NCI-H345 (cell line): Measurements from ENCODE around the gene COX4I2.
A peak's percentile ranks its signal among the peaks of the same experiment; 100 is the strongest.
"Not testable (repeated sequence)": the region's sequence is repeated elsewhere in the genome, so short reads cannot be mapped to it uniquely, and the experiment has no call there.

ENCODE experiments used
- DNase-seq: peaks from one replicate; lab custom pipeline; 2025; lab: John Stamatoyannopoulos, UW

Gene COX4I2

GRCh38 chr20:31654534-31654933 lies 16.8 kb downstream of the COX4I2 start:
- no peak for DNase-seq

- peak; percentile 87 for DNase-seq
These were observed 24.1 kb downstream of the COX4I2 start for GRCh38 chr20:31661625-31662371.

- no peak for DNase-seq
These were observed 24.7 kb downstream of the COX4I2 start for GRCh38 chr20:31662372-31662854.

GRCh38 chr20:31663524-31663837 lies 25.8 kb downstream of the COX4I2 start:
- no peak for DNase-seq

GRCh38 chr20:31663838-31664695 lies 26.4 kb downstream of the COX4I2 start:
- peak; percentile 89 for DNase-seq

GRCh38 chr20:31664696-31665354 lies 27.1 kb downstream of the COX4I2 start:
- no peak for DNase-seq

- no peak for DNase-seq
These were observed 28.0 kb downstream of the COX4I2 start for GRCh38 chr20:31665753-31666152.

GRCh38 chr20:31666258-31667042 lies 28.7 kb downstream of the COX4I2 start:
- DNase-seq, result no peak

GRCh38 chr20:31667315-31668285 lies 29.9 kb downstream of the COX4I2 start:
- no peak for DNase-seq

GRCh38 chr20:31668944-31669343 lies 31.2 kb downstream of the COX4I2 start:
- DNase-seq, result not testable (repeated sequence)

GRCh38 chr20:31669876-31670275 lies 32.2 kb downstream of the COX4I2 start:
- DNase-seq, result no peak

GRCh38 chr20:31670371-31671228 lies 32.9 kb downstream of the COX4I2 start:
- peak; percentile 92 for DNase-seq

GRCh38 chr20:31671324-31671723 lies 33.6 kb downstream of the COX4I2 start:
- no peak for DNase-seq

- no peak for DNase-seq
These were observed 35.7 kb downstream of the COX4I2 start for GRCh38 chr20:31673435-31673834.

- no peak for DNase-seq
These were observed 36.3 kb downstream of the COX4I2 start for GRCh38 chr20:31673943-31674463.

GRCh38 chr20:31674895-31675827 lies 37.4 kb downstream of the COX4I2 start:
- DNase-seq, result no peak

- no peak for DNase-seq
These were observed 38.3 kb downstream of the COX4I2 start for GRCh38 chr20:31675828-31676608.

GRCh38 chr20:31676609-31676989 lies 38.9 kb downstream of the COX4I2 start:
- DNase-seq, result no peak
